ENCODE data around the gene TPCN1.

Gene TPCN1

DNA sequence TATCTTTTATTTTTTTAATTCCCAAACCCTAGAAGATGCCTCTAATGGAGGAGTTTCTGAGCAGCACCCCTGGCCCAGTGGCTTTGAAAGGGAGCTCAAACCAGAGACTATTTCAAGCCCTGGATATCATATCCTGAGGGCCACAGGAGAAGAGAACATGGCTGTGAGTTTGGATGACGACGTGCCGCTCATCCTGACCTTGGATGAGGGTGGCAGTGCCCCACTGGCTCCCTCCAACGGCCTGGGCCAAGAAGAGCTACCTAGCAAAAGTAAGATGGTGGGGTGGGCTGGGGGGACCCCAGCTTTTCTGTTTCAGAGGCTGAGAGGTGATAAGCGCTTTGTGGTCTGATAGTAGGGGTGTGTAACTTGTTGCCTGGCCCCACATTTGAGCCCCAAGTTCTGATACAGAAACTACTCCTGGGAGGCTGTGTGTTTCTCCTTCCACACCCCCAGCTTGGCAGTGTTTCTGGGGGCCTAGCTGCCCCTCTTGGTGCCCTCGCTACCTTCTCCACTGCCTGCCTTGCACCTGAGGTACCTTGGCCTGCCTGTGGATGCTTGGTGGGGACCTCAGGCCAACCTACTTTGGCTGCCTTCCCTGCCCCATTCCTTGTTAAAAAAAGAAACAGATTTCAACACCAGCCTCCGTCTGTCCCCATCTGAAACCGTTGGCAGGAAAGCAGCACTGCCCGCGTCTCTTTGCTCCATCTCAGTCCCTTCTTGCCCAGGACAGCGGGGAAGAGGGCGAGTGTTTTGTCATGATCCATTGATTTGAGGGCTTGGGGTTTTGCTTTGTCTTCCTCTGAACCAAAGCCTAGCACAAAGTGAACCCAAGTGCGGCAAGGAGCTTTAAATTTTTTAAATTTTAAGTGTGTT lies 5.7 kb downstream of the TPCN1 start:
- no peak for DNase-seq

DNA sequence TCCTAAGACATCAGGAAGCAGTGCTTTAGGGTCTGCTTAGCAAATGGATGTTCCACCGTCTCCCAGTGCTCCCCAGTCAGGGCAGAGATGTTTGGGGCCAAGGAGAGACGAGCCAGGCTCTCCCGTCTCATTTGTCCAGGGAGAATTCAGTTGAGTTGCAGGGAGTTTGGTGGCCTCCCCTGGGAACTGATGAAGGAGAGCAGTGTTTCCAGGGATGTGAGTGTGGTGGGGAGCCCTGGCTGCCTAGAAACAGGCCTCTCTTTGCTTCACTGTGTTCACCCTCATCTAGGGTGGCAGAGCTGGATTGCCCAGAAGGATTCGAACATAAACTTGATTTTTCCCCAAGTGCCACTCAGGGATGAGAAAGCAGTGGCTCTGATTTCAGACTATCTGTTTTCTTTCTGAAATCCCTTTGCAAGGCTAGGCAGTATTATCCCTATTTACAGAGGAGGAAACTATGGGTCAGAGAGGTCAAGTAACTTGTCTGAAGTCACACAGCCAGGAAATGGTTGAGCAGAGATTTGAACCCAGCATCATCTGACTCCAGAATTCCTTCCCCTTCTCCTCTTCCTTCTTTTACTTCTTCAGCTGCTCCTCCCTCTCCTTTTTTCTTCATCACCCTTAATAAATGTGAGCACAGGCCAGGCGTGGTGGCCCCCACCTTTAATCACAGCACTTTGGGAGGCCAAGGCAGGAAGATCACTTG lies 6.6 kb downstream of the TPCN1 start:
- DNase-seq = no peak

GRCh38 chr12:113228394-113229028 lies 7.2 kb downstream of the TPCN1 start:
- no peak for DNase-seq

- DNase-seq = no peak
Observed at GRCh38 chr12:113230315-113231234, 9.3 kb downstream of the TPCN1 start.

GRCh38 chr12:113231235-113232088 lies 10.2 kb downstream of the TPCN1 start:
- no peak for DNase-seq

DNA sequence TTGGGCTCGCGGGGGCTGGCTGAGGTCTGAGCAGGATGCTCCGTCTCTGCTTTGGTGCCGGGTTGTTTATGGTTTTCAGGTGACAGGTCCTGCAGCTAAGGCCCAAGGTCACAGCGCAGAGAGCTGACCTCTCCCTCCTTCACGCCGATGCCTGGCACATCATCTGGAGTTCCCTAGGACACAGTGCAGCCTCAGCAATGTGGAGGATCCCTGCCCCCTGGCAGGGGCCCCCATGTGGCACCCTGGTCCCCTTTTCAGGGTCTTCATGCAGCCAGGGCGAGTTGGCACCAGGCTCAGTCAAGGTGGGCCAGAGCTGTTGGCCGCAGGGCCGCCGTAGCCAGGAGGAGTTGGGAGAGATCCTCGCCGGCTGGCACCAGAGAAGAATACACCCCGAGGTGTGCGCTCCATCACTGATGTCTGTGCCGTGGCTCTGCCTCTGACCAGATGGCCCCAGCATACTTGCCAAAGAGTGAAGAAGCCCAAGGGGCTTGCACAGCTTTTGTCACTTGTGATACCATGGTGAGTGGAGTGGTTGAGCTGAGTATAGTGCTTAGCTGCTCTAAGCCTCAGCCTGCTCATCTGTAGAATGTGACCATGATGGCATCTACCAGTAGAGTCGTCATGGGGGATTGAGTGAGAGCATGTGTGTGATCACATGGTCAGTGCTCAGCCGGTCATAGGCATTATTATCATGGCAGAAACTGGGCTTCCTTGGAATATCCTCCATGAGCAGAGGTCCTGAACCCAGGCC lies 11.0 kb downstream of the TPCN1 start:
- DNase-seq = no peak

DNA sequence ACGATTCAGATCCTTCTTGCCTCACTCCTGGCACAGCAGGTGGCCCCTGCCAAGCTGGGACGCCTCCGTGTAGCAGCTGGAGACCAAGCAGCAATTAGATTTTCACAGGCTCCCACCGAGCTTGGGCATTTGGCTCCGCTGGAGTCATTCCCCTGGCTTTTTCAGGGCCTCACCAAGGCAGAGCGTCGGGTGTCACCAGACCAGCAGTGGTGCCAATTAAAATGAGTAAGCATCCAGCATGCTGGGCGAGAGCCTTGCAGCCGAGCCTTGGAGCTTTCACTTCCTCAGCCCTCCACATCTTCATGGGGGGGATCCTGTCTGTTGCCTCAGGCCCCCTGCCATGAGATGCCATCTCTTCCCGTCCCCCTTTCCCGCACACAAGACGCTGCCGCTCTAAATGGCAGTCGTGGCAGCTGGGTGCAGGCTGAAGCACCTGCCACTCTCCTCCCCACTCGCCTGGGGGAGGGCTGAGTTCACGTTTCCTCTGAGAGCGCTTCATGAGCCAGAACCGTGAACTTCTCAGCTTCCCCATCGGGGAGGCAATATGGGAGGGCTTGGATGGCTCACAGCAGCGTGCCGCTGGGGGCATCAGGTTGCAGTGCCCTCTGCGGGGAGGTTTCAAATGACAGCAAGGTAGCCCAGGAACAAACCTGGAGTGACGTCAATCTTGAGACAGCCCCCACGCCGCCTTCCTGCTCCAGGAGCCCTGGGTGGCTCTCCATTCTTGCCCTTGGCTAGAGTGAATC lies 11.7 kb downstream of the TPCN1 start:
- DNase-seq = peak; percentile 64

DNA sequence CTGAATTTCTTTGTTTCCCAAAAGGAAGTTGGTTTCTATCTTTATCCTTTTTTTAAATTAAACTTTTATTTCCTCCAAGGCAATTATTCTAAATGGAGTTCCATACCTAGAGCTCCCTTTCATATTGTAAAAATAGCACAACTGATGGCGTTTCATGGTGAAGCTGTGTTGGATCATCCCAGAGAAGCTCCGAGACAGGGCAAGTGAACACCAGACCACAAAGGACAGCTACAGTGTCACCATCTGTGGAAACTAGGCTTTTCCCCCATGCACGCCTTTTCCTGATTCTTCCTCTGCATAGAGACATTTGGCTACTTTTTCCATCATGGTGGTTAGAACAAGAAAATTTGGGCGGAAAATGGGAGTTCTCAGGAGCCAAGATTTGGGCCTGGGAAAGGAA lies 12.7 kb downstream of the TPCN1 start:
- no peak for DNase-seq

DNA sequence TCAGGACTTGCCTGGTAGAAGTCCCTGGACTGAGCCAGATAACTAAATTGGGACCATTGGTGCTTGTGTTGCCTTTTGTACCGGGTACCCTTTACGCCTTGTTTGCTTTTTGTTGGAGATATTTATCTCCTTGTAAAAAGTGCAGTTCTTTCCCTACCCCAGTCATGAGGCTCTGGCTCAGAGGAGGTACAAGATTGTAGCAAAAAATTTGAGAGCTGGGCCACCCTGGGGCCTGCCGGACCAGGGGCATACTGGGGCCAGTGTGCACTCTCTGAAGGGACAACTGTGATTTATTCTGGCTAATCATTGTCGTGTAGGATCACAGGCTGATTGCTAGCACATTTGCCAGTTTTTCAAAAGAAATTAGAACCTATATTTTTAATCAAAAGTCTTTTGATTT lies 13.2 kb downstream of the TPCN1 start:
- no peak for DNase-seq

- DNase-seq = no peak
Observed at GRCh38 chr12:113235976-113236375, 14.7 kb downstream of the TPCN1 start.

DNA sequence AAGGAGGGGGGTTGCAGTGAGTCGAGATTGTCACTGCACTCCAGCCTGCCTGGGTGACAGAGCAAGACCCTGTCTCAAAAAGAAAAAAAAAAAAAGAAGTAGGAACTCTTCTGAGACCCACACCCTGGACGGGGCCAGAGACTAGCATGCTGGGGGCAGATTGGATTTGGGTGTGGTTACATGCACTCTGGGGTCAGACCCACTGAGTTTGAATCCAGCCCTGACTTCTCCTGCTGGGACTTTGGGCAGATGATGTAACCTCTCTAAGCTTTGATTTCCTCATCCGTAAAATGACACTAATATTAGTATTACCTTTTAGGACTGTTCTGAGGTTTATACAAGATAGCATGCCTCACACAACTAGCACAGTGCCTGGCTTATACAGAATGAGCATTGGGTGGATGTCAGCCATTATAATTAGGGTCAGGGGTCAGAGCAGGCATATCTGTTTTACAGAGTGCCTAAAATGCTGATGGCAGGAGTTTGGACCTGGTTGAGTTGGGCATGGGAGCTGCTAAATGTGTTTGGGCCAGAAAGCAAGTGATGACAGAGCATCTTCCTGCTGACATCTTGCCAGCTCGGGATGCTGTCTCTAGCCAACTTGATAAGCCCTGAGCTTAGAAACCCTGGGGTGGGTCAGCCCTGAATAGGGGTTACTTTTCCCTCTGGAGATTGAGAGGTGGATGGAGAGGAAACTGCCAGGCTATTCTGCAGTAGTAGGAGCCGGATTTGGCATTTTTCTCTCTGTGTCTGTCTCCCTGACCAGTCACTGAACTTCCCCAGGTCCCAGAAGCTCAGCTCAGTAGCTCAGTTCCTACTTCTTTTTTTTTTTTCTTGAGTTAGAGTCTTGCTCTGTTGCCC lies 15.5 kb downstream of the TPCN1 start:
- DNase-seq = no peak

GRCh38 chr12:113237748-113238147 lies 16.5 kb downstream of the TPCN1 start:
- DNase-seq = no peak

DNA sequence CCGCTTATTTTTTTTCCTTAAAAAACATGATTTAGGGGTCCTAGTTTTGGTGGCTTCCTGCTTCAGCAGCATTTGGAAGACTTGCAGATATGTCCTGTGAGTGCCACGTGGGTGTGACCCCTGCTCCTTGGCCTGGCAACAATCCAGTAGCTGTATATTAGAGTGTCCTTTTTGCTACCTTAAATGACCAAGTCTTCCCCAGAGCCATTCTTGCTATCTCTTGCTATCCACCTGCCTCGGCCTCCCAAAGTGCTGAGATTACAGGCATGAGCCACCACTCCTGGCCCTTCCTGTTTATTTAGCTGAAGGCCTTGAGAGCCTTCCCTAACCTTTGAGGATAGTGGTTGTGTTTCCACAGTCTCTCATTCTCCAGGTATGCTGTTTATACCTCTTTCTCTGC lies 17.0 kb downstream of the TPCN1 start:
- no peak for DNase-seq

- no peak for DNase-seq
Observed at GRCh38 chr12:113239288-113239771, 18.1 kb downstream of the TPCN1 start.

GRCh38 chr12:113239811-113240331 lies 18.6 kb downstream of the TPCN1 start:
- no peak for DNase-seq

- DNase-seq = no peak
Observed at GRCh38 chr12:113240395-113240794, 19.1 kb downstream of the TPCN1 start.

- no peak for DNase-seq
Observed at GRCh38 chr12:113241191-113242025, 20.1 kb downstream of the TPCN1 start.

- no peak for DNase-seq
Observed at GRCh38 chr12:113242026-113242418, 20.8 kb downstream of the TPCN1 start.

Data from activated CD4-positive, alpha-beta T cell treated with anti-CD3 and anti-CD28 coated beads, Interleukin-10, Interleukin-2, amounts not matched to agents 100 ng/mL and 50 ng/mL, durations not matched to agents 16 hours and 8 hours (primary cell).